GM19193 (cell line): ENCODE results near the gene SEZ6.

Source experiments
- POLR2A ChIP-seq: IDR thresholded peaks from 4 replicates; pipeline ENCODE4 v1.6.1; 2011; ENCODE audit not compliant: insufficient read depth, insufficient read length; ENCODE audit errors: extremely low read depth

The SEZ6 gene

DNA sequence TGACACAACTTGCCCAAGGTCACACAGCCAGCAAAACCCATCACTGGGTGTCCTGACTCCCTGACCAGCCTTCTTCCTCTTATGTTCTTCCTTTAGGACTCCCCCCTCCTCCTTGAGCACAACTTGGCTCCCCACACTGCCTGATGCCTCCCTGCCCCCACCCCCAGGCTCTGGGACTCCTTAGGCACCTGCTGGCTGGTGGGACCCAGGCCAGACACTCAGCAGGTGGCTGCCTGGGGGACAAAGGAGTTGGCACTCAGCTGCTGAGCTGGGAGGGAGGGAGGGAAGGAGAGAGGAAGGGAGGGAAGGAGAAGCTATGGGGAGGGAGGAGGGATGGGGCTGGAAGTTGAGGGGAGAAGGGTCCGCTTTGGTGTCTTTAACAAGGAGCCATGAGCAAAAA lies 8.0 kb downstream of the SEZ6 start:
- no peak for TF ChIP-seq POLR2A

DNA sequence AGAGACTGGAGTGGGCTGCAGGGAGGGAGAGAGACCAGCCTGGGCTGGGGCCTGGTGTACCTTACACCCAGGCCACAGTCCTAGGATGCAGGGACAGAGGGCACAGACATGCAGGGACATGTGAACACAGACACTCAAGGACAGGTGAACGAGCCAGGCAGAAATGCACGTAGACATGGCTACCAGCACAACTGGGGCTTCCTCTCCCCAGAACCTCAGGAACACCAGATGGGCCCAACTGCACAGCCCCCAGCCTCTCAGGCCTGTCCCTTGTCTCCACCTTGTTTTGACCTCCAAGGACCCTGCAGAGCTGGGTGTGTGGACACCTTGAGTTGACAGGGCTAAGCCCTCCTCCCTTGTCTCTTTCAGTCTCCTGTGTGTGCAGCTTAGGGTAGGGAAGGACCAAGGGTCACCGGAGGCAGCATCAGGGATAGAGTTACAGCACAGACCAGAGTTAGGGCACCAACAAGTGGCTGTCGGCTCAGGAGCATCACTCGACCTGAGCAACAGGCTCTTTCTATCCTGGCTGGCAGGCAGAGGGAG lies 9.2 kb downstream of the SEZ6 start:
- no peak for TF ChIP-seq POLR2A

DNA sequence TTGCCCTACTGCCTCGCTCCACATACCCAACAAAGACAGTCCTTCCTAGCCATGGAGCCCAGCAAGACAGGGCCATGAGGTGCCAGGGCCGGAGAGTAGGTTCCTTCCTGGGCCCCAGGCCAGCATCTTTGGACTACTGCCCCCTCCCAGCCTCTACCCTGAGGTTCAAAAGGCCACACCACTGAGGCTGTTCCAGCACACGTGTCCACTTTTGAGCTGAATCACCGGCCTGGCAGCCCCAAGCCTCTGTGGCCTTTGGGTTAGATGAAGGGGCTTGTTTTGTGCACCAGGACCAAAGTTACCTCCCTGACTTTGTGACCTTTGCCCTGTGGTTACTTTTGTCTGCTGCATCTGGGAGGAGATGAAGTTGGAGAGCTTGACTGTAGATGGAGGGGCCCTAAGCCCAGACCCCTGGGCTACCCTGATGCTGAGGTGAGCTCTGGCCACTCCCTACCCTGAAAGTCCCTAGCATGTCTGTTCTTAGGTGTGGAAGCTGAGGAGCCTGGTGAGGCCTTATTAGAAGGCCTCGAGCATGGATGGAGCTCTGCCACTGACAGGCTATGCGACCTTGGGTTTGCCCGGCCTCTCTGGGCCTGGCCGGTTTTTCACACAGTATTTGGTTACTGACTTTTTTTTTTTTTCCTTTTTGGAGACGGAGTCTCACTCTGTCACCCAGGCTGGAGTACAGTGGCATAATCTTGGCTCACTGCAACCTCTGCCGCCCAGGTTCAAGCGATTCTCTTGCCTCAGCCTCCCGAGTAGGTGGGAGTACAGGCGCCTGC lies 12.0 kb downstream of the SEZ6 start:
- TF ChIP-seq POLR2A, result no peak

DNA sequence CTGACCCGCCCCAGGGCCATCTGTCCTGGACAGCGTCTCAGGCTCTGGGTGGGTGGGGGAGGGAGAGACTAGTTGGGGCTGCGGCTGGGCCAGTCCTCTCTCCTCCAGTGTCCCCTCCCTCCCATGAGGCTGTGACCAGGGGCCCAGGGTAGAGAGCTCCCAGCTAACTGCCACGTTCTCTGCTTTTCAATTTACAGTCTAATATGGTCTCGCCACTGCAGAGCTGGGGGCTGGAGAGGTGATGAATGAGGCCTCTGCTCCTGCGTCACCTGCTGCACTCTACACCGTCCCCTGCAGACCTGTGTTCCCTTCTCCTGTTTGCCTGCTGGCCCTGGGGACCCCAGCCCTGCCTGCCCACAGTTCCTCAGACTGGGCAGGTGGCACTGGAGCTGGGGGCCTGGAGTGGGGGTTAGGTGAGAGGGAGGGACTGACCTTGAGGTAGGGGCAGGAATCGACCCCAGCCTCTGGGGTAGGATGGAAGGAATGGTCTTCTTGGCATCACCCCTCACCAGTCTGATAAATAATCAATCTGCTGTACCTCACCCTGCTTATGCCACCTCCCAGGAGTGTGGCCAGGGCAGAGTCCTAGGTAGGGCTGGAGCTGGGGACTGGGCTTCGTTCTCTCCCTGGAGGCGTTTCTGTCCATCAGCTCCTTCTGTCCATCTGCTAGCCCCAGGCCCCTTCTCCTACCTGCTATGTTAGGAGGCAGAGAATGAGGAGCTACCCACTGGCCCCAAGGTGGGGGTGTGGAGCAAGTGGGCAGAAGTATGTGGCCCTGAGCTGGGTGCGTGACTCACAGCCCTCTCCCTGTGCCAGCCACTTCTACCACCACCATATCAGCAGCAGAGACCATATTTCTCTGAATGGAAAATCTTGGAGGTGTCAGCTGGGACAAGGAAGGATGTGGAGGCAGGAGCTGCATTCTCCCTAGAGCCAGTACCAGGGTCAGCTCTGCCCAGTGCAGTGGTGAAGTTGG lies 12.9 kb downstream of the SEZ6 start:
- TF ChIP-seq POLR2A, result no peak

DNA sequence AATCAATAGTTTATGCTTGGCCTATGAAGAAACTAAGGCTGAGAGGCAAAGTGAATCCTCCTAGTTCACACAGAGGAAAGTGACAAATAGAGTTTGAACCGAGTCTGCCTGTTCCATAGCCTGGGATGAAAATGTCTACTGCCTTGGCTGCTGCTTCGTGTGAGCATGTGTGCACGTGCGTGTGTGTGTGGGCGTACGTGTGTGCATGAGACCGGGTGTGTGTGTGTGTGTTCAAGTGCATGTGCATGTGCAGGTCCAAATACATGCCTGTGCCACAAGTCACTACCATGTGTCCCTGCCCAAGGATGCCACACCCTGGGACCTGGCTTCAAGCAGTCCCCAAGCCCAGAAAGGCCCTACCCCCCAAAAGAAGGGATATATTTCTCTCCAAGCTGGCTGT lies 13.6 kb downstream of the SEZ6 start:
- TF ChIP-seq POLR2A, result no peak

DNA sequence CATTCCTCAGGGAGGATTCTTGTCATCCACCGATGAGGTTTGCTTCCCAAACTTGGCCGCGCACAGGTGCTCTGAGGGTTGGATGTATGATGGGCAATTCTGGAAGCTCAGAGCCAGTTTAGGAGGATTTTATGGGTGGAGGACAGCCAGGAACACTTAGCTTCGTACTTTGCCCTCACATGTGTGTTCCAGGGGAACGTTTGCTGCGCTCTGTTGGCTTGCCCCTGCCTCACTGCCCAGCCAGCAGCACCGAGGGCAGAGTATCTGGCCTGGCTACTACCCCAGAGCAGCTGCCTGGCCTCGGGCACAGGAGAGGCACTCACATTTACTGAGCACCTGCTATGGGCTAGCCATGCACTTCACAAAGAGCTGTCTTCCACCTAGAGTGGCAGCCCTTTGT lies 14.1 kb downstream of the SEZ6 start:
- TF ChIP-seq POLR2A, result no peak

DNA sequence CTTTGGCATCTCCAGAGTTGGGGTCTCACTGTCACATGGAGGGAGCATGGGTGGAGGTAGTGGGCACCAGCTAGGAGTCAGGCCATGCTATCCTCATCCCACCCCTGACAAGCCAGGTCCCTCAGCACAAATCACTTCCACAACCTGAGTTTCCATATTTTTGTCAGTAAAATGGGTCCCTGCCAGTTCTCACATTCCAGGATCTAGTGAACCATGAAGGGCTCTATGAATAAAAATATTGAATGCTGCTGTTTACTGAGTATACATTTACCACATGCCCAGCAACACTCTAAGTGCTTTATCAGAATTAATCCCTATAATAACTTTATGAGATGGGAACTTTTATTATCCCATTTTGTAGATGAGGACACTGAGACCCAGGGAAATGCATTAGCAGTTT lies 16.8 kb downstream of the SEZ6 start:
- no peak for TF ChIP-seq POLR2A

DNA sequence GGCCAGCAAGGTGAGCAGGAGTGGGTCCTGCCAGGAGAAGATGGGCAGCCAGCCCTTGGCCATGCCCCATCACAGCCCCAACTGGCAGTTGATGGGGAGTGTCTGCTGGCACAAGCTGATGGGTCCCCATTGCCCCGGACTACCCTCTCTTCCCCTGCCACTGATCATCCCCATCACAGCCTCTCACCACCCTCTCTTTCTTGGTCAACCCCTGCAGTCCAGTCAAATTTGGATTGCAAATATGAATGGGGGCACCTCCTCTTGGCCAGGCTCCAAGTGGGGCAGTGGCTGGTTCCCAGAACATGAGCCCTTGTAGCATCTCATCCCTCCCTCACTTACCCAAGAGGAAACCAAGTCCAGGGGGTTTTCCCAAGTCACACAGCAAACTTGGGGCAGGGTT lies 17.4 kb downstream of the SEZ6 start:
- TF ChIP-seq POLR2A, result no peak

DNA sequence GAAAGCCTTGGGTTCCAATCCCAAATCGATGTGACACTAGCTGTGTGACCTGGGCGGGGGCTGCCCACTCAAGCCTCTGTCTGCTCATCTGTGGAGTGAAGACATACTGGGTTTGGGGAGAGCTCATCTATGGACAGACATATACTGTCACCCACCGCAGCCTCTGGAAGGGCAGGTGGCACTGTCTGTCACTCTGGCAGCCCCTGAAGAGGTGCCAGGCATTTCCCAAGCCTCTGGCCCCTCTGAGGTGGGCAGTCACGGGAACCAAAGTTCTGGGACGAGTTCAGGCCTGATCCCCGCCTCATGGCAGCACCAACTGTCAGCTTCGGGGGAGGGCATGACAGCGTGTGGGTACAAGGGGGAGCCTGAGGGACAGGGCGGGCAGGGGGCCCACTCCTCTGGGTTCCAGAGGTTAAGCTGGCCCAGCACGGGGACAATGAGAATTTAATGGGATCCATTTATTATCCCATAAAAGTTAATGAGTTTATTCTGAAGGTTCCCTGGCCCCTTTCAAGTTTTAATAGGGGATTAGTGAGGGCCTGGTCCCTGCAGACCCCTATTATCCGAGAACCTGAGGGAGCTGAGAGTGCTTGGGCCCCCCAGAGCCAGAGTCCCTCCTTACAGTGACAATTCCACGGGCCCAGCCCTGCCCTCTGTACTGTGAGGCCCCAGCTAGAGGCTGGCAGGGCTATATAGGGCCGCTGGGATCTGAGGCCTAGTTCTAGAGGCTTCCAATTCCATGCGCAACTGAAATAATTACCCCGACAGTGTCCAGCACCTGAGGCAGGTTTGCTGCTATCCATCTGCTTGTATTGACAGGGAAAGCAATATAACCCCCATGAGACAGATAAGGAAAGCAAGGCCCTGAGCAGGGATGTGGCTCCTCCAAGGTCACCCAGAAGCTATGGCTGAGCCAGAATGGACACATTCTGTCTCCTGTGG lies 18.8 kb downstream of the SEZ6 start:
- TF ChIP-seq POLR2A, result no peak

DNA sequence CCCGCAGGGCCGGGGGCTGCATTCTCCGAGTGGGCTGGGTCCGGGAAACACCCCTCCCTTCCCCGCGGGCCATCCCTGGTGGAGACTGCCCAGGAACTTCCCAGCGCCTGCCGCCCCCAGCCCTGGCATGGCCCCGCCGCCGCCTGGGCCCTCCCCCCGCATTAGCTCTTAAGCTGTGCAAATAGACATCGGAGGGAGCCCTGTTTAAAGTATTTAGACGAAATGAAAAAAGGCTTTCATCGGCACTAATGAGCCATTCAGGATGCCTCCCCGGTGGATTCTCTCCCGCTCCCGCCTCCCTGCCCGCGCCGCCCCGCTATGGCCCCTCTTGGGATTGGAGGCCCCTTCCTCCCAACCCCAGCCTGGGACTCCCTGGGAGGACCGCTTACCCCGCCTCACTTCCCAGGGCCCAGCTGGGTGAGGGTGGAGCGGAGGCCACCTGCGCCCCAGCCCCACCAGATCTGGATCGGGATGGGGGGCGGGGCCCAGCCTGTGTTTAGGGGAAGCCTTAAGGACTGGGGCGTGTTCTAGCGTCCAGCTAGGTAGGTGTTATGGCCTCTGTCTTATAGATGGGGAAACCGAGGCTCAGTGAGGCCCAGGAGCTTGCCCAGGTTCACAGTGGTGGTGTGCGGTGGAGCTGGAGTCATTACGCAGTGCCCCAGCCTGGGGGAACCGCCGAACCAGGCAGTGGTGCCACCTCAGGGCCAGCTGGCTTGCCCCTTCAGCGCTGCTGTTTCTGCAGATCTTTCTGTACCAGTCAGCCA lies 19.7 kb downstream of the SEZ6 start:
- TF ChIP-seq POLR2A, result no peak

DNA sequence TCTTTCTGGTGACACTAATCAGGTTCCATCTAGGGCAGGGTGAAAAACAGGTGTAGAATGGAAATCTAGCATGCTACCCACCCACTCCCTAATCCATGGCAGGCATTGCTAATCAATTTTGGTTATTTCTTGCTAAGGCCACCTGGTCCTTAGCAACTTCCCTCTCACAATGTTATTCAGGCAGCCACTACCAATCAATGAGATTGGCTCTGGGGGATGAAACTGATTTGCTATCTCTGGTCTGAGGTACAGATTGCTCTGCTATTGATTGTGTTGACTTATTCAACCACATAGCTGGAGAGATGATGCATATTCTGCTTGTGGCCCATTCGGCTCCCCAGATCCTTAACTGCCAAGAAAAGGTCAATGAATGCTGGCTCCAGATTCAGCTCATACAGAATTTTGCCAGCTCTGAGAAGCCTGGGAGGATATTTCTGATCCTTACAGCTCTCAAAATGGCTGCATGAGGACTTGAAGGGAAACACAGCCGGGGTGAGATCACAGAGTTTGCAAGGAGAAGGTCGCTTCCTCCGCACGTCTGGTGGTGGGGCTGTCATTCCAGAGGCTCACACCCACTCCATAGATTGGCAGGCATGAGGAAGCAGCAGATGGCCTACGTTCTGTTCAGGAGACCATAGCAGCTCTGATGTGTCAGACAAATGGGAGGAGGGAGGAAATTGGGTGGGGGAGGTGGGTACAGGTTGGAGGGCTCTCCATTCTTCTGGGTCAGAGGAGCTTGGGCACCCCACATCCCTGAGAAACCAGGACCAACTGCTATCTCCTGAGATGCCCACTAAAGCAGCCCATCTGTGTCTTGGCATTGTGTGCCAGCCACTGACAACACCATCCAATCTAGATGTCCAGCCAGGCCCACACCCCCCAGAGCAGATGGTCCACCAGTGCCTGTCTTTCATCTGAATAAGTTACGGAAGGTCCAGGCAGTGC lies 22.3 kb downstream of the SEZ6 start:
- TF ChIP-seq POLR2A, result no peak

DNA sequence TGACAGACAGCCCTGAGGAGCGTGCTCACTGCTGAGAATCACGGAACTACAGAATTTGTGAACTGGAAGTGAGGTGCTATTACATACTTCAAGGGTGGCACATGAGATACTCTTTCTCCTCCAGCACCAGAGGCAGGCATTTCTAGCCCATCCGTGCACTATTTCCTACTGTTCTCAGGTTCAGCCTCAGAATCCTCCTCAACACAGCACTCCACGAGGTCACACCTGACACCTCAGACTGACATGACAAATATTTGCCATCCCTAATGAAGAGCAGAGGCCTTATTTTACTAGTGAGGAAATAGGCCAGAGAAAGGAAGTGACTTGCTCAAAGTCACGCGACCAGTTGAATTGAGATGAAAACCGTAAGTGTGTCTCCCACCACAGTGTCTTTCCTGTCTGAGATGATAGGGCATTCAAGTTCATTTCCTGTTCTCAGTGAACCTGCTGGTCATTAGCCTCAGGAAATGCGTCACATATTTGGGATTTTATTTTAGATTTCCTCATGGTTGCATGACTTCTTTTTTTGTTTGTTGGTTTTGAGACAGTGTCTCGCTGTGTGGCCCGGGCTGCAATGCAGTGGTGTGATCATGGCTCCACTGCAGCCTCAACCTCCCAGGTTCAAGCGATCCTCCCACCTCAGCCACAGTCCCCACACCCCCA lies 23.6 kb downstream of the SEZ6 start:
- TF ChIP-seq POLR2A, result no peak
